OCI-LY3 (cell line): Measurements from ENCODE around the gene NEB.
"Not testable (repeated sequence)": the region's sequence is repeated elsewhere in the genome, so short reads cannot be mapped to it uniquely, and the experiment has no call there.

Source experiments
- H2AFZ ChIP-seq: fragments of 200-600, 300-600 bp; shearing (Covaris generic); 2 replicates; pipeline ENCODE4 v1.6.0; 2014; ENCODE audit warnings: antibody characterized with exemption, low read depth, low read length
- H3K27ac ChIP-seq: fragments of 200-600, 300-600 bp; sonication (generic); 2 replicates; pipeline ENCODE4 v1.5.1; 2014; ENCODE audit warnings: mild to moderate bottlenecking, low read length, moderate library complexity, mixed read lengths
- H3K27me3 ChIP-seq: fragments of 200-600, 300-600 bp; sonication (generic); 2 replicates; pipeline ENCODE4 v1.6.1; 2014; ENCODE audit warnings: low read depth, low read length, mixed read lengths
- H3K36me3 ChIP-seq: fragments of 200-600, 300-600 bp; sonication (generic); replicated peaks from 2 replicates; pipeline ENCODE3; 2014; ENCODE audit warnings: low read depth, low read length, mixed read lengths
- H3K4me1 ChIP-seq: fragments of 300-600, 200-600 bp; sonication (generic); 2 replicates; pipeline ENCODE4 v1.6.1; 2014; ENCODE audit warnings: low read length, mixed read lengths
- H3K4me2 ChIP-seq: fragments of 200-600, 300-600 bp; sonication (generic); 2 replicates; pipeline ENCODE4 v1.6.1; 2014; ENCODE audit warnings: low read length, mixed read lengths
- H3K4me3 ChIP-seq: fragments of 300-600, 200-600 bp; sonication (generic); 2 replicates; pipeline ENCODE4 v1.5.1; 2014; ENCODE audit warnings: antibody characterized with exemption, mild to moderate bottlenecking, low read length, moderate library complexity
- H3K79me2 ChIP-seq: fragments of 300-600, 200-600 bp; shearing (Covaris generic); 2 replicates; pipeline ENCODE4 v1.6.1; 2014; ENCODE audit warnings: mild to moderate bottlenecking, low read length, mixed read lengths
- H3K9ac ChIP-seq: fragments of 300-600, 200-600 bp; shearing (Covaris generic); 2 replicates; pipeline ENCODE4 v1.6.0; 2014; ENCODE audit warnings: mild to moderate bottlenecking, low read length, moderate library complexity
- H3K9me3 ChIP-seq: fragments of 200-600, 300-600 bp; shearing (Covaris generic); 2 replicates; pipeline ENCODE4 v1.6.1; 2014; ENCODE audit warnings: low read length, mixed read lengths; ENCODE audit not compliant: insufficient read depth
- H4K20me1 ChIP-seq: fragments of 200-600, 300-600 bp; sonication (generic); 2 replicates; pipeline ENCODE4 v1.6.1; 2016; ENCODE audit warnings: low read length, mixed read lengths; ENCODE audit not compliant: insufficient read depth
- CTCF ChIP-seq: fragments of 200-600, 300-600 bp; sonication (generic); IDR thresholded peaks from 2 replicates; pipeline ENCODE4 v1.5.1; 2014; ENCODE audit warnings: antibody characterized with exemption, low read length, low read depth
- EZH2phosphoT487 ChIP-seq: fragments of 200-600 bp; shearing (Covaris generic); IDR thresholded peaks from 2 replicates; pipeline ENCODE4 v1.6.1; 2018; ENCODE audit warnings: antibody characterized with exemption, mixed run types, low read depth

The NEB gene

GRCh38 chr2:151644580-151644979 is 89.7 kb downstream of the NEB start:
- Histone ChIP-seq H3K4me1 (no peaks in the 10 kb centered on the region), H2AFZ (no peak overlapping the region), H3K9me3 (no peaks in the 10 kb centered on the region), H3K36me3 (no peaks in the 10 kb centered on the region), H3K4me2 (no peak overlapping the region), H4K20me1 (no peaks in the 10 kb centered on the region), H3K27me3 (no peaks in the 10 kb centered on the region), H3K27ac (no peak overlapping the region), H3K79me2 (no peaks in the 10 kb centered on the region), H3K4me3 (no peak overlapping the region), H3K9ac (no peak overlapping the region)
- TF ChIP-seq CTCF (no peak), EZH2phosphoT487 (no peak)

GRCh38 chr2:151641895-151642294 is 92.4 kb downstream of the NEB start:
- not testable (repeated sequence) for H3K9ac ChIP-seq, H2AFZ ChIP-seq, H3K36me3 ChIP-seq, H3K4me3 ChIP-seq, H3K9me3 ChIP-seq, H4K20me1 ChIP-seq, H3K4me2 ChIP-seq, H3K27ac ChIP-seq, H3K27me3 ChIP-seq, H3K79me2 ChIP-seq
- peaks cover 11% of the 10 kb centered on the region; the same call in 1 of the 2 replicates for H3K4me1 ChIP-seq

GRCh38 chr2:151640087-151640486 is 94.2 kb downstream of the NEB start:
- H3K4me1 ChIP-seq, result peaks cover 11% of the 10 kb centered on the region; the same call in 1 of the 2 replicates
- H4K20me1 ChIP-seq, result no peaks in the 10 kb centered on the region
- H3K4me3 ChIP-seq, result no peak overlapping the region
- no peaks in the 10 kb centered on the region for H3K9me3 ChIP-seq
- no peak overlapping the region for H3K4me2 ChIP-seq
- no peaks in the 10 kb centered on the region for H3K36me3 ChIP-seq
- H3K79me2 ChIP-seq, result no peaks in the 10 kb centered on the region
- H3K27ac ChIP-seq, result no peak overlapping the region
- no peaks in the 10 kb centered on the region for H3K27me3 ChIP-seq
- no peak overlapping the region for H3K9ac ChIP-seq
- no peak overlapping the region for H2AFZ ChIP-seq
- TF ChIP-seq CTCF (no peak), EZH2phosphoT487 (no peak)

- Histone ChIP-seq H3K9ac (no peak overlapping the region), H3K4me2 (peak overlapping the region; percentile 40), H2AFZ (no peak overlapping the region), H3K27ac (no peak overlapping the region), H4K20me1 (no peaks in the 10 kb centered on the region), H3K27me3 (no peaks in the 10 kb centered on the region), H3K4me1 (peaks cover 11% of the 10 kb centered on the region; the same call in 1 of the 2 replicates), H3K4me3 (no peak overlapping the region), H3K36me3 (no peaks in the 10 kb centered on the region), H3K79me2 (no peaks in the 10 kb centered on the region), H3K9me3 (no peaks in the 10 kb centered on the region)
- TF ChIP-seq EZH2phosphoT487 (no peak), CTCF (no peak)
These were observed 95.3 kb downstream of the NEB start for GRCh38 chr2:151638990-151639389.
